GM12878 (cell line): ENCODE results near the gene DMD.

Source experiments
- CBX3 ChIP-seq: fragments of 200-600 bp; sonication (generic); IDR thresholded peaks from 2 replicates; pipeline ENCODE4 v1.6.1; 2016; ENCODE audit warnings: low read depth, borderline replicate concordance
- CEBPB ChIP-seq, 2 experiments: fragments of 150-350 bp in 1 of 2; IDR thresholded peaks; 2 replicates each; pipeline ENCODE4 v1.6.1; 2012 to 2014; ENCODE audit warnings: low read depth in 2 of 2, low read length in 2 of 2, borderline replicate concordance in 1 of 2, inconsistent platforms in 1 of 2
- CREB1 ChIP-seq: IDR thresholded peaks from 2 replicates; pipeline ENCODE4 v1.6.1; 2012; ENCODE audit warnings: low read depth, mild to moderate bottlenecking, inconsistent platforms
- EP300 ChIP-seq, 2 experiments: fragments of 150-350 bp in 1 of 2; IDR thresholded peaks; 2 replicates each; pipeline ENCODE4 v1.6.1; 2011 to 2012; ENCODE audit warnings: low read depth in 2 of 2, low read length in 2 of 2, borderline replicate concordance in 1 of 2, improper control_type of control experiment in 1 of 2, inconsistent platforms in 1 of 2; ENCODE audit not compliant: control insufficient read depth in 1 of 2
- EZH2 ChIP-seq: IDR thresholded peaks from 2 replicates; pipeline ENCODE4 v1.6.1; 2012; ENCODE audit warnings: low read depth, mild to moderate bottlenecking, control low read depth, inconsistent platforms, low read length, borderline replicate concordance; ENCODE audit not compliant: control insufficient read depth
- JUND ChIP-seq: IDR thresholded peaks from 2 replicates; pipeline ENCODE4 v1.6.1; 2012; ENCODE audit warnings: low read depth, mild to moderate bottlenecking, low read length, improper control_type of control experiment, moderate library complexity
- LARP7 ChIP-seq: fragments of 450-650 bp; IDR thresholded peaks from 2 replicates; pipeline ENCODE4 v1.6.1; 2017; ENCODE audit warnings: mild to moderate bottlenecking
- MAX ChIP-seq: IDR thresholded peaks from 2 replicates; pipeline ENCODE4 v1.6.1; 2012; ENCODE audit warnings: low read depth, low read length, improper control_type of control experiment
- NFIC ChIP-seq: IDR thresholded peaks from 2 replicates; pipeline ENCODE4 v1.6.1; 2012; ENCODE audit warnings: low read depth, mild to moderate bottlenecking, inconsistent platforms, low read length, moderate library complexity
- POLR2A ChIP-seq: IDR thresholded peaks from 2 replicates; pipeline ENCODE4 v1.6.1; 2011; ENCODE audit warnings: low read depth, mild to moderate bottlenecking, low read length
- TF ChIP-seq, protein P1 (sequence below): fragments of 150-350 bp; IDR thresholded peaks from 2 replicates; pipeline ENCODE4 v1.6.1; 2016; ENCODE audit warnings: low read depth, low read length
- TF ChIP-seq, protein P2 (sequence below), 3 experiments: IDR thresholded peaks in 2 of 3; conservative IDR thresholded peaks in 1 of 3; 2 replicates each; pipeline ENCODE4 v1.5.1; 2011; ENCODE audit warnings: low read depth in 3 of 3, low read length in 3 of 3, mild to moderate bottlenecking in 3 of 3, control low read depth in 2 of 3, moderate library complexity in 2 of 3, inconsistent platforms in 1 of 3, mixed read lengths in 1 of 3; ENCODE audit not compliant: control insufficient read depth in 2 of 3, insufficient read depth in 1 of 3; ENCODE audit errors: extremely low read depth in 1 of 3
- TF ChIP-seq, protein P3 (sequence below): IDR thresholded peaks from 2 replicates; pipeline ENCODE4 v1.6.1; 2011; ENCODE audit warnings: low read depth, low read length, improper control_type of control experiment, borderline replicate concordance

DNA sequence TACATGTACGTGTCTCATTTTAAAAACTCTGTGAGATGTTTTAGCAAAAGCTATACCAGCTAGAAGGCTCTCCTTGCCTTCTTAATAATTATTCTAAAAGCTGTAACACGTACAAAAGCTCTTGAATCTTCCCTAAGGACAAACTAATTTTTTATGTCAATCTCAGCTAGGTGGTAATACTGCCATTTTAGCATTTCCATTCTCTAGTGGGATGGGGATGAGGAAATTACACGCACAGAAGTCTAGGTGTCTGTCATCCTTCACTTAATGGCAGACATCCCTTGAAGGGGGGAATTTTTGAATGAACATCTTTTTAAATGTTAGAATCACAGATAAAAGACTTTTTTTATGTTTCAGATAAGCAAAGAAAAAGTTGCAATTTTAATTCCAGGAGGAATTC, 569.1 kb downstream of the DMD start:
- TF ChIP-seq CEBPB (IDR thresholded peaks at IDR 0.05; ENCODE audit: borderline replicate concordance in 1 of 2, low read depth in 2 of 2, low read length in 2 of 2) = no peak
- TF ChIP-seq MAX = no peak
- no peak for TF ChIP-seq EZH2
- TF ChIP-seq LARP7 = no peak
- TF ChIP-seq CREB1 = no peak
- TF ChIP-seq, protein P1, sequence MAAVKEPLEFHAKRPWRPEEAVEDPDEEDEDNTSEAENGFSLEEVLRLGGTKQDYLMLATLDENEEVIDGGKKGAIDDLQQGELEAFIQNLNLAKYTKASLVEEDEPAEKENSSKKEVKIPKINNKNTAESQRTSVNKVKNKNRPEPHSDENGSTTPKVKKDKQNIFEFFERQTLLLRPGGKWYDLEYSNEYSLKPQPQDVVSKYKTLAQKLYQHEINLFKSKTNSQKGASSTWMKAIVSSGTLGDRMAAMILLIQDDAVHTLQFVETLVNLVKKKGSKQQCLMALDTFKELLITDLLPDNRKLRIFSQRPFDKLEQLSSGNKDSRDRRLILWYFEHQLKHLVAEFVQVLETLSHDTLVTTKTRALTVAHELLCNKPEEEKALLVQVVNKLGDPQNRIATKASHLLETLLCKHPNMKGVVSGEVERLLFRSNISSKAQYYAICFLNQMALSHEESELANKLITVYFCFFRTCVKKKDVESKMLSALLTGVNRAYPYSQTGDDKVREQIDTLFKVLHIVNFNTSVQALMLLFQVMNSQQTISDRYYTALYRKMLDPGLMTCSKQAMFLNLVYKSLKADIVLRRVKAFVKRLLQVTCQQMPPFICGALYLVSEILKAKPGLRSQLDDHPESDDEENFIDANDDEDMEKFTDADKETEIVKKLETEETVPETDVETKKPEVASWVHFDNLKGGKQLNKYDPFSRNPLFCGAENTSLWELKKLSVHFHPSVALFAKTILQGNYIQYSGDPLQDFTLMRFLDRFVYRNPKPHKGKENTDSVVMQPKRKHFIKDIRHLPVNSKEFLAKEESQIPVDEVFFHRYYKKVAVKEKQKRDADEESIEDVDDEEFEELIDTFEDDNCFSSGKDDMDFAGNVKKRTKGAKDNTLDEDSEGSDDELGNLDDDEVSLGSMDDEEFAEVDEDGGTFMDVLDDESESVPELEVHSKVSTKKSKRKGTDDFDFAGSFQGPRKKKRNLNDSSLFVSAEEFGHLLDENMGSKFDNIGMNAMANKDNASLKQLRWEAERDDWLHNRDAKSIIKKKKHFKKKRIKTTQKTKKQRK = no peak
- no peak for TF ChIP-seq POLR2A
- TF ChIP-seq, protein P2, sequence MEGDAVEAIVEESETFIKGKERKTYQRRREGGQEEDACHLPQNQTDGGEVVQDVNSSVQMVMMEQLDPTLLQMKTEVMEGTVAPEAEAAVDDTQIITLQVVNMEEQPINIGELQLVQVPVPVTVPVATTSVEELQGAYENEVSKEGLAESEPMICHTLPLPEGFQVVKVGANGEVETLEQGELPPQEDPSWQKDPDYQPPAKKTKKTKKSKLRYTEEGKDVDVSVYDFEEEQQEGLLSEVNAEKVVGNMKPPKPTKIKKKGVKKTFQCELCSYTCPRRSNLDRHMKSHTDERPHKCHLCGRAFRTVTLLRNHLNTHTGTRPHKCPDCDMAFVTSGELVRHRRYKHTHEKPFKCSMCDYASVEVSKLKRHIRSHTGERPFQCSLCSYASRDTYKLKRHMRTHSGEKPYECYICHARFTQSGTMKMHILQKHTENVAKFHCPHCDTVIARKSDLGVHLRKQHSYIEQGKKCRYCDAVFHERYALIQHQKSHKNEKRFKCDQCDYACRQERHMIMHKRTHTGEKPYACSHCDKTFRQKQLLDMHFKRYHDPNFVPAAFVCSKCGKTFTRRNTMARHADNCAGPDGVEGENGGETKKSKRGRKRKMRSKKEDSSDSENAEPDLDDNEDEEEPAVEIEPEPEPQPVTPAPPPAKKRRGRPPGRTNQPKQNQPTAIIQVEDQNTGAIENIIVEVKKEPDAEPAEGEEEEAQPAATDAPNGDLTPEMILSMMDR (IDR thresholded peaks at IDR 0.05 in 2 of 3, conservative IDR thresholded peaks at IDR 0.05 in 1 of 3; ENCODE audit: control insufficient read depth in 2 of 3, extremely low read depth in 1 of 3, insufficient read depth in 1 of 3, low read depth in 3 of 3, low read length in 3 of 3) = no peak
- TF ChIP-seq, protein P3, sequence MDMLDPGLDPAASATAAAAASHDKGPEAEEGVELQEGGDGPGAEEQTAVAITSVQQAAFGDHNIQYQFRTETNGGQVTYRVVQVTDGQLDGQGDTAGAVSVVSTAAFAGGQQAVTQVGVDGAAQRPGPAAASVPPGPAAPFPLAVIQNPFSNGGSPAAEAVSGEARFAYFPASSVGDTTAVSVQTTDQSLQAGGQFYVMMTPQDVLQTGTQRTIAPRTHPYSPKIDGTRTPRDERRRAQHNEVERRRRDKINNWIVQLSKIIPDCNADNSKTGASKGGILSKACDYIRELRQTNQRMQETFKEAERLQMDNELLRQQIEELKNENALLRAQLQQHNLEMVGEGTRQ = no peak
- TF ChIP-seq NFIC = no peak
- no peak for TF ChIP-seq CBX3
- TF ChIP-seq JUND = no peak
- no peak for TF ChIP-seq EP300 (IDR thresholded peaks at IDR 0.05; ENCODE audit: borderline replicate concordance in 1 of 2, control insufficient read depth in 1 of 2, low read depth in 2 of 2, low read length in 2 of 2)
